T-helper 1 cell treated with Interleukin-12 subunit alpha and Interleukin-12 subunit beta and Interleukin-4 antibody, amounts not matched to agents 30 μg/mL and 1 μg/mL, for 36 hours (primary cell): ENCODE results near the gene ARID5A.

ENCODE experiments used
- H3K27ac Mint-ChIP-seq: one replicate; pipeline ENCODE4 v1.8.0; 2021; ENCODE audit warnings: mild to moderate bottlenecking, mixed read lengths
- H3K27me3 Mint-ChIP-seq: one replicate; pipeline ENCODE4 v1.8.0; 2021; ENCODE audit warnings: low read depth, mixed read lengths
- H3K36me3 Mint-ChIP-seq: one replicate; pipeline ENCODE4 v1.8.0; 2021; ENCODE audit warnings: low read depth, mixed read lengths
- H3K4me1 Mint-ChIP-seq: one replicate; pipeline ENCODE4 v1.8.0; 2021; ENCODE audit warnings: low read depth, mixed read lengths
- H3K4me3 Mint-ChIP-seq: one replicate; pipeline ENCODE4 v1.8.0; 2021; ENCODE audit warnings: mild to moderate bottlenecking, moderate library complexity, mixed read lengths
- H3K9me3 Mint-ChIP-seq: one replicate; pipeline ENCODE4 v1.8.0; 2021; ENCODE audit warnings: mixed read lengths

Gene ARID5A

DNA sequence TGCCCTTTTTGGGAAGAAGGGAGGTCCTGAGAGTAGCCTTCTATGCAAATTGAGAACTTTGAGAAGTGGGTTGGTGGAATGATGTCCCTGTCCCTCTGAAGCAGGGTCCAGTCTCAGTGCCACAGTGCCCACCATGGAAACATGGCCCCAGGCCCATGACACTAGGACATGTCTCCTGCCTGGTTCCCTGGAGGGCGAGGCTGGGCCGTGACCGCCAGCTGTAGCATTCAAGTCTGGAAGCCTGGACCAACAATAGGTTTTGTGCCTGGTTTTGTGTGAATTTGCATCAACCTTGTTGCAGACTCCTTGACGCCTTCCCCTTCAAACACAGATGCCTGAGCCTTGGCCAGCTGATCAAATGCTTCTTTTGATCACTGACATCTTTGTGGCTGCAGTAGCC lies 27.5 kb downstream of the ARID5A start:
- Mint-ChIP-seq H3K27ac (no peak overlapping the region), H3K4me3 (no peak overlapping the region), H3K4me1 (no peaks in the 10 kb centered on the region), H3K27me3 (no peaks in the 10 kb centered on the region), H3K9me3 (no peaks in the 10 kb centered on the region), H3K36me3 (no peaks in the 10 kb centered on the region)

GRCh38 chr2:96564563-96564962 lies 28.0 kb downstream of the ARID5A start:
- Mint-ChIP-seq H3K36me3 (no peaks in the 10 kb centered on the region), H3K27ac (no peak overlapping the region), H3K27me3 (no peaks in the 10 kb centered on the region), H3K9me3 (no peaks in the 10 kb centered on the region), H3K4me3 (no peak overlapping the region), H3K4me1 (no peaks in the 10 kb centered on the region)

DNA sequence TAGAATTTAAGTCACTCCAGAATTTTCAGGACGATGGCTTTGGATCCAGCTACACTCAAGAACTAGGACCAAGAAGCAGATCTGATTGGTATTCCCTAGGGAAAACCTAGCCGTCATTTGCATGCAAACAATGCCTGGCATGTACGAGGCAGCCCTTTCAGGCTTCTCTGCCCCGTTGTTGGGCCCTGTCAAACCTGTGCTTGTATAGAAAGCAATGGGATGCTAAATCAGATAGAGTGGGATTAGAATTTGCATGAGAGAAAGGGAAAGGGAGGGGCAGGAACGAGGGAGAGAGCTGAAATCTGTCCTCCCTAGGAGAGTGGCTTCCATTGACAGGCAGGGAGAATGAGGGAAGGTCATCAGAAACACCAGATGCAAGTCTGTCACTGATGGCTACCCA lies 28.6 kb downstream of the ARID5A start:
- H3K4me1 Mint-ChIP-seq = no peaks in the 10 kb centered on the region
- H3K9me3 Mint-ChIP-seq = no peaks in the 10 kb centered on the region
- H3K36me3 Mint-ChIP-seq = no peaks in the 10 kb centered on the region
- no peak overlapping the region for H3K27ac Mint-ChIP-seq
- no peak overlapping the region for H3K4me3 Mint-ChIP-seq
- no peaks in the 10 kb centered on the region for H3K27me3 Mint-ChIP-seq

DNA sequence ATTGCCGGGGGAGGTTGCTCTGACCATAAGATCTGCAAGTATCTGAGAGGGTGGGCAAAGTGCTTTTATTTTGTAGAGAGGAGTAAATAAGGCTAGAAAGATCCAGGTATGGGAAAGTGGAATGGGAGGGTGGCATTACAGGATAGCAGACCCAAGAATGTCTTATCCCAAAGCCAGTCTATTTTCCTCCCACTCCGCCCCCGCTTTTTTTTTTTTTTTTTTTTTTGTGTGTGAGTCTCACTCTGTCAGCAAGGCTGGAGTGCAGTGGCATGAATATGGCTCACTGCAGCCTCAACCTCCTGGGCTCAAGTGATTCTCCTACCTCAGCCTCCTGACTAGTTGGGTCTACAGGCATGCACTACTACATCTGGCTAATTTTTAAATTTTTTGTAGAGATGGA lies 31.5 kb downstream of the ARID5A start:
- Mint-ChIP-seq H3K27me3 (no peaks in the 10 kb centered on the region), H3K4me3 (no peak overlapping the region), H3K4me1 (no peaks in the 10 kb centered on the region), H3K27ac (no peak overlapping the region), H3K36me3 (no peaks in the 10 kb centered on the region), H3K9me3 (no peaks in the 10 kb centered on the region)

DNA sequence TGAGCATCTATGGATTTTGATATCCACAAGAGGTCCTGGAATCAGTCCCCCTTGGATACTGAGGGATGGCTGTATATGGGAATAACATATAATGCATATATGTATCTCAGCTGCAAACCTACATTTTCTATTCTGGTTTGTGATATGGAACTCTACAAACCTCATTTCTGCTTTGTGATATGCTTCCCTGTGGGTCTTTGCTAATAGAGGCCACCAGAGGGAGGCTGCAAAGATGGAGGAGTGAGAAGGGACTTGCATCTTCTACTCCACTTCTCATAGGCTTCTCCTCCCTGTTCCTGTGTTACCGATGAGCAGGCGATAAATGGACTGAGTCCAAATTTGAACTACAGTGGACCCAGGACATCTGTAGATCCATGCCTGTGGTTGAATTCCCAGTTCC lies 37.8 kb downstream of the ARID5A start:
- Mint-ChIP-seq H3K36me3 (no peaks in the 10 kb centered on the region), H3K4me3 (no peak overlapping the region), H3K9me3 (no peaks in the 10 kb centered on the region), H3K4me1 (no peaks in the 10 kb centered on the region), H3K27me3 (peaks cover 5% of the 10 kb centered on the region), H3K27ac (no peak overlapping the region)

- Mint-ChIP-seq H3K4me3 (no peak overlapping the region), H3K27ac (no peak overlapping the region), H3K9me3 (no peaks in the 10 kb centered on the region), H3K4me1 (no peaks in the 10 kb centered on the region), H3K36me3 (no peaks in the 10 kb centered on the region), H3K27me3 (peaks cover 5% of the 10 kb centered on the region)
These were observed 39.4 kb downstream of the ARID5A start for GRCh38 chr2:96575785-96576456.

DNA sequence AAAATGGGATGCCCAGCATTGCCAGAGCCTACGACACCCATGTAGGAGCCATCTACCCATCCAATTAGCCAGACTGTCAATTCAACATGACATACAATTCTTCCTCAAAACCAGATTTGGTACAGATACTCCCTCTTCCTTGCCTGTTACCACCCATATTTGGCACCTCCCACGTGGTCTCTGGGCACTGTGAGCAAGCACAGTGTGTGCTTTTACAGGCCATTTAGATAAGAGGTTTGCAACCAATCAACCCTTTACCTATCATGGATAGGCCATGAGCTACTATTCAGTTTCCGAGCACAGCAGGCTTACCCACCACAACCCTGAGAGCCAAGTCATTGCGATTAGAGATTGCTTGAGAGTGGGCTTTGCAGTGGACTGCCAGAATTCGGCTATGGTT lies 40.9 kb downstream of the ARID5A start:
- Mint-ChIP-seq H3K36me3 (peaks cover 2% of the 10 kb centered on the region), H3K4me1 (no peaks in the 10 kb centered on the region), H3K9me3 (no peaks in the 10 kb centered on the region), H3K27ac (no peak overlapping the region), H3K27me3 (peaks cover 5% of the 10 kb centered on the region), H3K4me3 (no peak overlapping the region)

- H3K4me1 Mint-ChIP-seq = no peaks in the 10 kb centered on the region
- H3K4me3 Mint-ChIP-seq = no peak overlapping the region
- H3K36me3 Mint-ChIP-seq = peaks cover 3% of the 10 kb centered on the region
- H3K27ac Mint-ChIP-seq = no peak overlapping the region
- H3K27me3 Mint-ChIP-seq = peaks cover 5% of the 10 kb centered on the region
- no peaks in the 10 kb centered on the region for H3K9me3 Mint-ChIP-seq
These were observed 42.2 kb downstream of the ARID5A start for GRCh38 chr2:96578731-96579130.

GRCh38 chr2:96579422-96579821 lies 42.9 kb downstream of the ARID5A start:
- Mint-ChIP-seq H3K27me3 (peaks cover 5% of the 10 kb centered on the region), H3K4me1 (no peaks in the 10 kb centered on the region), H3K9me3 (no peaks in the 10 kb centered on the region)

DNA sequence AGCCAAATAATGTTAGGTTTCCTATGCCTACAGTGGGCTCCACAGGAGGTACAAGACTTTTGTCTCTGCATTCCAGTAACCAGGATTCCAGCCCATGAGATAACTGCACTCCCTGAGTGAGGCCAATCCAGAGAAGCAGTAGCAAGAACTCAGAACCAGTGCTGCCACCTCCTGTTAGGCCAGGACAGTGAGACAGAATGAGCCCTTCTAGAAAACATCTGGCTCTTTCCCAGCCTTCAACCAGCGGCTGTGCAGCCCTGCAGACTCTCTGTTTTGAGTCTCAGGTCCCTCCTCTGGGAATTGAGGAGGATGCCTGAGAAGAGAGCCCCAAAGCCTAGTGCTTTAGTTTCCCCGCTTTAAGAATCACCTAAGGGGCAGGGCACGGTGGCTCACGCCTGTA lies 44.2 kb downstream of the ARID5A start:
- Mint-ChIP-seq H3K4me1 (no peaks in the 10 kb centered on the region), H3K9me3 (no peaks in the 10 kb centered on the region), H3K27me3 (peaks cover 4% of the 10 kb centered on the region), H3K36me3 (peaks cover 14% of the 10 kb centered on the region), H3K4me3 (no peak overlapping the region), H3K27ac (no peak overlapping the region)

More at GRCh38 chr2:96579422-96579821, 42.9 kb downstream of the ARID5A start:
- Mint-ChIP-seq H3K36me3 (peaks cover 6% of the 10 kb centered on the region), H3K4me3 (no peak overlapping the region), H3K27ac (no peak overlapping the region)

DNA sequence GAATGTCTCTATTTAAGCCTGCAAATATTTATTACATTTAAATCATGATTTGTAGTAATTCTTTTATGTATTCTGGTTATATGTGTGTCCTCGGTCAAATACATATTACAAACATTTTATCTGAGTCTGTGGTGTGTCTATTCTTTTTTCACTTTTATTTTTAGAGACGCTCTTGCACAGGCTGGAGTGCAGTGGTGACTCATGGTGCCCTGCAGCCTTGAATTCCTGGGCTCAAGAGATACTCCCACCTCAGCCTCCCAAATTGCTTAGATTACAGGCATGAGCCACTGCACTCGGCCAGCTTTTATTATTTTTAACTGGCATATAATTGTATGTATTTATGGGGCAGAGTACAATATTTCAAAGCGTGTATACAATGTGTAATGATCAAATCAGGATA lies 47.5 kb downstream of the ARID5A start:
- peaks cover 6% of the 10 kb centered on the region for H3K4me1 Mint-ChIP-seq
- no peak overlapping the region for H3K4me3 Mint-ChIP-seq
- H3K27ac Mint-ChIP-seq = no peak overlapping the region
- H3K9me3 Mint-ChIP-seq = no peaks in the 10 kb centered on the region
- peaks cover 32% of the 10 kb centered on the region for H3K36me3 Mint-ChIP-seq
- H3K27me3 Mint-ChIP-seq = no peaks in the 10 kb centered on the region

GRCh38 chr2:96587843-96588242 lies 51.3 kb downstream of the ARID5A start:
- no peaks in the 10 kb centered on the region for H3K9me3 Mint-ChIP-seq
- no peak overlapping the region for H3K27ac Mint-ChIP-seq
- H3K4me1 Mint-ChIP-seq = peaks cover 21% of the 10 kb centered on the region
- H3K27me3 Mint-ChIP-seq = no peaks in the 10 kb centered on the region
- peaks cover 52% of the 10 kb centered on the region for H3K36me3 Mint-ChIP-seq
- no peak overlapping the region for H3K4me3 Mint-ChIP-seq

DNA sequence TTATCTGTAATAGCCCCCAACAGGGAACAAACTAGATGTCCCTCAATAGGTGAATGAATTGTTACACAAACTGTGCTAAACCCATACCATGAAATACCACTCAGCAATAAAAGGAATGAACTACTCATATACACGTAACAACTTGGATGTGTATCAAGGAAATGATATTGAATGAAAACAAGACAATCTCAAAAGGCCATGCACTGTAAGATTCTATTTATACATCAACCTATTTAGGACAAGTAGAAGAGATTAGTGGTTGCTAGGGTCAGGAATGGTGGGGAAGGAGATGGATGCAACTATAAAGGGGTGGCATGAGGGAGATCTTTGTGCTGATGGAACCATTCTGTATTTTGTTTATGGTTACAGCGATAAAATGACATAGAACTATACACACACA lies 54.5 kb downstream of the ARID5A start:
- no peak overlapping the region for H3K27ac Mint-ChIP-seq
- H3K9me3 Mint-ChIP-seq = peaks cover 5% of the 10 kb centered on the region
- no peak overlapping the region for H3K4me3 Mint-ChIP-seq
- peaks cover 49% of the 10 kb centered on the region for H3K4me1 Mint-ChIP-seq
- H3K36me3 Mint-ChIP-seq = peaks cover 70% of the 10 kb centered on the region
- no peaks in the 10 kb centered on the region for H3K27me3 Mint-ChIP-seq

- peaks cover 69% of the 10 kb centered on the region for H3K36me3 Mint-ChIP-seq
These were observed 54.9 kb downstream of the ARID5A start for GRCh38 chr2:96591494-96591893.

DNA sequence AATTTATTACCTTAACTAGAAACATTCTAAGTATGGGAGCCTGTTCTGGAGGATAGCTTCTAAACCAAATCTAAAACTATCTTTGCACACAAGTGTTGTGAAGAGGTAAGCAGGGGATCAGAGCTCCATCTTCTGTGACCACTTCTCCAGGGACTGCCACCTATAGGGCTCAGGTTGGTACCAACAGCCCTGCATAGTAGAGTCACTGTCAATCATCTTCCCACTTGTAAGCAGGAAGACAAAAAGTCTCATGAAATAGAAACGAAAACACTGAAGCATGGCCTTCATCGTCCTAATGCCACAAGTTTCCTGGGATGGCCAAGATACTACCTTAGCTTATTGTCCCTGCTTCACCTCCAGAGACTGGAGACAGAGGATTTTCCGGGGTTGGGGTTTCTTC lies 57.7 kb downstream of the ARID5A start:
- H3K9me3 Mint-ChIP-seq = peaks cover 5% of the 10 kb centered on the region
- H3K4me1 Mint-ChIP-seq = peaks cover 54% of the 10 kb centered on the region
- H3K36me3 Mint-ChIP-seq = peaks cover 72% of the 10 kb centered on the region
- peak overlapping the region; percentile 93 for H3K27ac Mint-ChIP-seq
- H3K4me3 Mint-ChIP-seq = peak overlapping the region; percentile 67
- H3K27me3 Mint-ChIP-seq = no peaks in the 10 kb centered on the region

More at GRCh38 chr2:96591494-96591893, 54.9 kb downstream of the ARID5A start:
- Mint-ChIP-seq H3K9me3 (peaks cover 5% of the 10 kb centered on the region), H3K27me3 (no peaks in the 10 kb centered on the region), H3K4me3 (no peak overlapping the region), H3K4me1 (peaks cover 49% of the 10 kb centered on the region), H3K27ac (no peak overlapping the region)

- Mint-ChIP-seq H3K4me3 (peak overlapping the region; percentile 67), H3K4me1 (peaks cover 53% of the 10 kb centered on the region), H3K27ac (peak overlapping the region; percentile 93), H3K36me3 (peaks cover 71% of the 10 kb centered on the region), H3K9me3 (peaks cover 5% of the 10 kb centered on the region), H3K27me3 (no peaks in the 10 kb centered on the region)
These were observed 58.2 kb downstream of the ARID5A start for GRCh38 chr2:96594691-96595152.
